T follicular helper cell (primary cell): ENCODE results near the gene SMIM35.
"Not testable (repeated sequence)": the region's sequence is repeated elsewhere in the genome, so short reads cannot be mapped to it uniquely, and the experiment has no call there.

Source experiments
- DNase-seq: peaks from one replicate; pipeline ENCODE4 v3.0.0-alpha.2; 2020; ENCODE audit warnings: low read depth

The SMIM35 gene

DNA sequence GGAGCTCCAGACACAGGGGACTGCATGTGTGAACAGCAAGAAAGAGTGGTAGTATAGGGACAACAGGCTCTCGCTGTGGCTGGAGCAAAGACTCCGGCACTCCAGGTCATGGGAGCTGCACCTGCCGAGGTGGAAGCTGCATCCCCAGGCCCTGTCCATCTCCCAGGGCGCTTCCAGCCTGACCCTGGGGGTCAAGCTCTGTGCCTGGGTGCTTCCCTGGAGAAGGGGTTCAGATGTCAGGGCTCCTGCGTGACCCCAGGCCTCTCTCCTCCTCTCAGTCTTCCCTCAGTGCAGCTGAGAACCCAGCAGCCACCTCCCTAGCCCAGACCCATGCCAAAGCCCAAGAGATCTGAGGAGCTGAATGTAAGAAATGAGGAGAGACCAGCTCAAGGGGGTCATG is 6.5 kb downstream of the SMIM35 start:
- no peak for DNase-seq

DNA sequence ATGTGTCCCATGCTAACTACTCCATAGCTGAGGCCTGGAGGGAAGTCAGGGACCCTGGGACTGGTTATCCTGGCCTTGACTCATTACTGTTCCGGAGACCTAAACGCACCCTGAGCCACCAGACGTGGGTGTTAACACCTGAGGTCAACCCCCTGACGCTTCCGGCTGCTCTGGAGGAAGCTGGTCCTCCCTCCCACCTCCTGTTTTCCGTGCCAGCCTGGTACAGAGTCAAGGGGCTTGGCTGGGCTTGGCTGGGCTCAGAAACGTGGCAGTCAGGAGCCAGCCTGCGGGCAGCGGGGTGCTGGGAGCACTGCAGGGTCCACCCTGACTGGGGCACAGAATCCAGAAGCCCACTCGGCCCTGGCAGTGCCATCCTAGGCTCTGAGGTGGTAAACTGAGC is 7.3 kb downstream of the SMIM35 start:
- no peak for DNase-seq

DNA sequence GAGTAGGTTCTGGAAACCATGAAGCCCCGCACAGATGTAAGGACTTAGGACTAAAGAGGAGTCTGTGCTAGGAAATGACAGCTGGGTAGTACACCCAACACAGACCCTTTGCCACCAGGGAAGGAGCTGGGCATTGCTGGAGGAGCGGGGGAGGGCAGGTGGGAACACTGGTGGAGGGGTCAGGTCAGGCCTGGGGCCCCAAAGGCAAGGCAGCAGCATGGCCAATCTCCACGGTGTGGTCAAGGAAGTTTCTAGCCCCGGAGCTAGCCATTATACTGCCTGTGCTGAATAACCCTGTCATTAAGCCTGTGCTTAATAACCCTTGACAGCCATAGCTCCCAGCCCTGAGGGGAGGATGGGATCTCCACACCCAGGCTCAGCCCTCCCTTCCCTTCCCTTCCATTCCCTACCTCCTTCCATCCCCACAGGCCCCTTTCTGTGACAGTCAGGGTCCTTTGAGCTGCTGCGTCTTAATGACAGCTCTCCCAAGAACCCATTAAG is 7.8 kb downstream of the SMIM35 start:
- DNase-seq = no peak

DNA sequence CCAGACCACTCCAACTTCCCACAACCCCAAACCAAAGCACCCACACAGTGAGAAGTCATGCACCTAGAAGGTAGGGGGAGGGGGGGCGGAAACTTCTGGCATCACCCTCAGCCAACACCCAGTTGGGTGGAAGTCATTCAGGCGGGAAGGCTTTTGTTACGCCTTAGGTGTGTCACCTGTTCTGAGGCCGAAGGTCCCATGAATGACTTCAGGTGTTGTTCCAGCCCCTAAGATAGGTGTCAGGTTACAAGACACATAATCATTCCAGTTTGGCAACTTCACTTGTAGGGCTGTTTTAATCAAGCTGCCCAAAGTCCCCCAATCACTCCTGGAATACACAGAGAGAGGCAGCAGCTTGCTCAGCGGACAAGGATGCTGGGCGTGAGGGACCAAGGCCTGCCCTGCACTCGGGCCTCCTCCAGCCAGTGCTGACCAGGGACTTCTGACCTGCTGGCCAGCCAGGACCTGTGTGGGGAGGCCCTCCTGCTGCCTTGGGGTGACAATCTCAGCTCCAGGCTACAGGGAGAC is 9.9 kb downstream of the SMIM35 start, which contains the start of gene TMPRSS4:
TMPRSS4 (plus strand) TSS at position 325 of the 528 bp plus-strand sequence. CDS start 225 bp downstream, outside the sequence.
- DNase-seq = no peak

DNA sequence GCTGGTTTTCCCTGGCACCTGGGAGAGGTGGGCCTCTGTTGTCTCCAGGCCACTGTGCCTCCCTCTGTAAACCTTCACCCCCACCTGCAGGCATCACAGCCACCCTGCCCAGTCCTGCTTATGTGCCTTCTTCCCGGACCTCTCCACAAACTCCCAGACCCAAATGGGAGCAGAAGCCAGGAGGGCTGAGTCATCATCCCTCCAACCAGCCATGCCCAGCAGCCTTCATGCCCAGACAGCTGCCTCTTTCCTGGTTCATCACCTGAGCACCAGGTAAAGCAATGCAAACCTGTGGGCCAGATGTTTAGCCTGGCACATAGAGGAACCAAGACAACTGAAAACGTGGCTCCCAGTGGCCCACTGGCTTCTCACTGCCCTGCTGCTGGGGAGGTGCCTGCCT is 12.0 kb downstream of the SMIM35 start:
- no peak for DNase-seq

DNA sequence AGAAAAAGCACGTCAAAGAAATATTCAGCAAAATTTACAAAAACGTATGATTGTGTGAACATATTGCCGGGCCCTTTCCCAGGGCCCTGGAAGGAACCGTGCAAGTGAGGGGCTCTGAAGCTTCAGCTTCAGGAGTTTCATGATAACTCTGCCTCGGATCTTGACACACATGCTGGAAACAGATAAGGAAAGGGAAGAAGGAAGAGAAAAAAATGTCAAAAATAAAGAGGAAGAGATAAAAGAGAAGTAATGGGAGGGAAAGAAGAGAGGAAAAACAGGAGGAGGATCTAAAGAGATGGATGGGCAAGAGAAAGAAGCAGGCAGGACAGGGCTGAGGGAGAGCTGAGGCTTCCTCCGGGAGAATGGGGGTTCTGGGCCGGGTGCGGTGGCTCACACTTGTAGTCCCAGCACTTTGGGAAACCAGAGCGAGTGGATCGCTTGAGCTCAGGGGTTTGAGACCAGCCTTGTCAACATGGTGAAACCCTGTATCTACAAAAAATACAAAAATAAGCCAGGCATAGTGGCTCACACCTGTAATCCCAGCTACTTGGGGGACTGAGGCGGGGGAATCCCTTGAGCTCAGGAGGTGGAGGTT is 12.6 kb downstream of the SMIM35 start:
- DNase-seq = no peak

DNA sequence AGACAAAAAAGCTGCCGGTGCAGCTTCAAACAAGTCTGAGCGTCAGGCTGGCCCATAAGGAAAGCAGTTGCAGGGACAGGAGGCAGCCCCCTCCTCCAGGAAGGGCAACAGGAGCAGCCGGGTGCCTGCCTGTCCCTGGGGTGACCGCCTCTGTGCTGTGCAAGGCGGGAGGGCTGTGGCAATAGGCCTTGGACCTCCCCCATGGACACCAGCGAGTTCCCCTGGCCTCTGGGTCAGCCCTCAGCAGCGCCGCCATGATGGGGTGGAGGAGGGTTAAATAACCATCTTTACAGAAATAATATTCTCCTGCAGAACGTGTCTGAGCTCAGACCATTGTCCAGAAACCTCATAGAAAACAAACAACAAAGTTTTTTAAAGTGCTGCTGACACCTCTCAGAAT is 13.2 kb downstream of the SMIM35 start:
- no peak for DNase-seq

DNA sequence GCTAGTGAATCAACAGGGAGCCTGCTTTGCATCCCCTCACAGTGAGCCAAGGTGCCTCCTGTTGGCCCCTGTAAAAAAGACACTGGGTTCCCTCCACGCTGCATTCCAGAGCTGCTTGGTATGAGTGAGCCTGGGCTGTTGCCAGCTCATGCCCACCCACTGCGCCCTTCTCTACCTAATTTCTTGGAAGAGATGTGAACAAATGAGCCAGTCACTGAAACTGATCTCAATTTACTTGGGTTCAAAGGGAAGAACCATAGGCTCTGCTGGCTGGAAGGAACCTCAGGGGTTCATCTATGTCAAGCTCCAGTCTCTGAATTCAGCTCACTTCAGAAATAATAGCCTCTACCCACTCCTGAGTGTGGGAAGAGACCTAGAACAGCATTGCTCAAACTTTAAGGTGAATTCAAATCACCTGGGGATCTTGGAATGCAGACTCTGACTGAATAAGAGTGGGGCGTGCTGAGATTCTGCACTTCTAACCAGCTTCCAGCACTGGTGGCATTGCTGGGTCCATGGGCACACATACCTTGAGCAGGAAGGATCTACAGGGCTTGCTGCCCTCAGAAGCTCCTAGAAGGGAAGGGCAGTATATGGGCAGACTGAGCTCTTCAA is 15.2 kb downstream of the SMIM35 start:
- DNase-seq = no peak

DNA sequence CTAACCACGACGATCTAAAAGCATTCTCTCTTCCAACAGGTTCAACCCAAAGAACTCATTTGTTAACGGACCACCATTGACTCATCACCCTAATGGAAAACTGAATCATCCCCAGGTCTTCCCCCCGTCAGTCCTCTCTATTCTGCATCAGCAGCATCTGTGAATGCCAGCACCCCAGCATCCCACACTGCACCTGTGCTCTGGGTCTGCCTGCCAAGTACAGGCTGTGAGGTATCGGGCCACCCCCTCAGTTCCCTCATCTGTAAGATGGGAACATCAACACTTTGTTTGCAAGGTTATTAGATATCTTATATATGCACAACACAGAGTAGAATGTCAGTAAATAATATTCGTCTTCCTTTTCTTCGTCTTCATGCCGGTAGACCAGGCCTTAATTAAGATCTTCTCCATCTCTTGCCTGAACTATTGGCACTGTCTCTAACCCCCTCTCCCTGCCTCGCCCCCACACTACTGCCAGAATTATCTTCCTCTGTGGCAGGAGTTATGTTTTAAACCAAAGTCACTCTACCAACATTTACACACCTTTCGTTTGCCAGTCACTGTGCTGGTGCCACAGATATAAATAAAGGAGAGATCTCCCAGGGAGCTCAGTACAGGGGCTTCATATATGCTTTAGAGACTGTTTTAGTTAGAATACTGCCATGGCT is 17.7 kb downstream of the SMIM35 start:
- DNase-seq = no peak

DNA sequence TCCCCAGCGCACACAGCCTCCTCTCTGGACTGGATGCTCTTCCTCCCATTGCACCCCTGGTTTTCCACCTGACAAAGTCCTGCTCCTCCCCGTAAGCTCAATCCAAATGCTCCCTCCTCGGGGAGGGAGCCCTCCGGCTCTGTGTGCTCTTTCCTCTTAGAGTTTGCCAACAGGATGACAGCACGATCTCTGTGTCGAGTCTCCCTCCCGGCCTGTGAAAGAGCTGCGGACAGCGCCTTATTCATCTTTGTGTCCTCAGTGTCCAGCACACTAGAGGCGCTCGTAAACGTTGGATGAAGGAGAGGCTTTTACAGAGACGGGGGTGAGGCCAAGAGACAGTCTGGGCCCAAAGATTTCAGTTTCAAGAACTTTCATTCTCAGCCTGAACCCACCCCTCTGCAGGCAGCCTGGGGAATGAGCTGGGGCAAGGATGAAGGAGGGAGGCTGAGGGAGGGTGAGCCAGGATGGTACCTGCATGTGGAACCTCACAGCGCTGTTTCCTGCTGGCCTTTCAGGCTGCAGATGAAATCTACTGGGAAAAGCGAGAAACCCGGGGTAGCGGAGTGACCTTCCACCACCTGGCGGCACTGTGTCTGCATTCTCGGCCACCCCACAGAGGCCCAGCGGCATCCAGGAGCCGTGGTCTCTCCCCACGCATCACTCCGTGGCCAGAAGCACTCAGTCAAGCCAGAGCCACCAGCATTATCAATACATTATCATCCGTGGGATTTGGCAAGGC is 18.4 kb downstream of the SMIM35 start:
- no peak for DNase-seq

DNA sequence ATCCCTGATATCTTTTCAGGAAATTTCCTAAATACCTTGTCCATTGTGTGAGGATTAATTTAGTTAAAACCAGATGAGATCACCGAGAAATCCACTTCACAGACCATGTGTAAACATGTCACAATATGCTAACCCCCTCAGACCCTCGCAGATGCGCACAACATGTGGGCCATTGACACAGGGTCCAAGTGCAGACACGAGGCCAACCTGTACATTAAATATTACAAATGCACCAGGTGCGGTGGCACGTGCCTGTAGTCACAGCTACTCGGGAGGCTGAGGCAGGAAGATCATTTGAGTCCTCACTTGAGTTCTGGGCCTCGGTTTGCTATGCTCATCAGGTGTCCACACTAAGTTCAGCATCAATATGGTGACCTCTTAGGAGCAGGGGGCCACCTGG is 19.8 kb downstream of the SMIM35 start:
- DNase-seq = no peak

DNA sequence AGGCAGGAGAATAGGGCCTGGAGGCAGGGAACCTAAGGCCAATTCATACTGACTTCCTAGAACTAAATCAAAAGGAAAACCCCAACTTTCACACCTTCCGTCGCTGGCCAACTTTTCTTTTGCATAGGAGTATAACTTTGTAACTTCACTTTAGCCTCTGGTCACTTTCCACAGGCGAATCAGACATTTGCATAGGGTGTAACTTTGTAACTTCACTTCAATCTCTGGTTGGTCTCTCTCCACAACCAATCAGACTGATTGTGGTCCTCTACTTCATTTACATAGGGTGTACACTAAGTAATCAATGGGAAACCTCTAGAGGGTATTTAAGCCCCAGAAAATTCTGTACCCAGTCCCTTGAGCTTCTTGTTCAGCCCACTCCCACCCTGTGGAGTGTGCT is 21.4 kb downstream of the SMIM35 start:
- no peak for DNase-seq

DNA sequence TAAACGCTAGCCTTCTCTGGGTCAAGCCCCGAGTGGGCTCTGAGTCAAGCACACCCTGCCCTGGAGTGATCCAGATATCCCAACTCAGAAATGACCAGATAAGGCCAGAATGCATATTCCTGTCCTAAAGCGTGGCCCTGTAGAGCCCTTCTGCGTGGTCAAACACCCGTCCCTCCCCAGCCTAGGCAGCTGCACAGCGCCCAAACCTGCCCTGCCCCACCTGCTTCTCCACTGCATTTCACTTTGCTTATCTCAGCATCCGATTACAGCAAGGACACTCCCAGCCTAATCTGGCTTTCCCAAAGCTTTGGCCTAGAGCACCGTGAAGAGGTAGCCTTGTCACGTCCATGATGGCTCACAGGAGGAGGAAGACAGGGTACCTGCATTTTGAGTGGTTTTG is 21.8 kb downstream of the SMIM35 start:
- no peak for DNase-seq

DNA sequence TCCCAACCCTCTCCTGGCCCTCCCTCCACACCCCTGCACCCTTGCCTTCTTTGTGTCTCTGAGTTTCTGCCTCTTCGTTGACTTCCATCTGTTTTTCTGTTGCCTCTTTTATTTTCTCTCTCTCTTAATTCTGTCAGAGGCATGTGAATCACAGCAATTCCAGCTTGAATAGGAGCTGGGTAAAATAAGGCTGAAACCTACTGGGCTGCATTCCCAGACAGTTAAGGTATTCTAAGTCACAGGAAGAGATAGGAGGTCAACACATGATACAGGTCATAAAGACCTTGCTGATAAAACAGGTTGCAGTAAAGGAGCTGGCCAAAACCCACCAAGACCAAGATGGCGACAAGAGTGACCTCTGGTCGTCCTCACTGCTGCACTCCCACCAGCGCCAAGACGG is 24.1 kb downstream of the SMIM35 start:
- not testable (repeated sequence) for DNase-seq

DNA sequence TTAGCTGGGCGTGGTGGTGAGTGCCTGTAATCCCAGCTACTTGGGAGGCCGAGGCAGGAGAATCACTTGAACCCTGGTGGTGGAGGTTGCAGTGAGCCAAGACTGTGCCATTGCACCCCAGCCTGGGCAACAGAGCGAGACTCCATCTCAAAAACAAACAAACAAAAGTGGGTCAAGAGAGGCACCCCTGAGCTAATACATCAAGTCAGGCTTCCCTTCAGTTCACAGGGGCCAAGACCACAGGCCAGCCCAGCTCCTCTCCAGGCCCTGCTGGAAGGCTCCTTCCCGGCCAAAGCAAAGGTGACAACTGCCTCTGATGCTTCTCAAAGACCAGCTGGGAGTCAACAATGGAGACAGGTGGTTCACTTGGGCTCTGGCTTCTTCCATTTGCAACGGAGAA is 24.6 kb downstream of the SMIM35 start:
- DNase-seq = not testable (repeated sequence)

DNA sequence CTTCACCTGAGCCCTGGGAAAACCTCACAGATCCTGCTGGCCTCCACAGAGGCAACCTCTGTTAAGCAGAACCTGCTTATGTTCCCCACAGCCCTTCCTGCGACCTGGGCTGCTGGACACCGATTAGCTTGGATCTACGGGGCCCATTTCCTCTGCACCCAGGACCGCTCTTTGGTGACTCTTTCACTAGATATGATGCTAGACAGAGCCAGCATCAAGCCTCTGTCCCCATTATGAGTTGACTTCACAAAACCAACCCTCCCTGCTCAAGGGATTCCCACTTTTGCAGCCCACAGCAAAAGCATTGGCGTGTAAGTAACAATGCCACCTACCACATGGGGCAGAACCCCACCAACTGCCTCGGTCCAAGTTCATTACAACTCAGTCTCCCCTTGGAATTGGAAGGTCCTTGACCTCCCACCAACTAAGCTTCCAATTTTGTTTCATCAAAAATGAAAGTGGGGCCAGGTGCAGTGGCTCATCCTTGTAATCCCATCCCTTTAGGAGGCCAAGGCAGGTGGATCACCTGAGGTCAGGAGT is 25.1 kb downstream of the SMIM35 start:
- DNase-seq = no peak

DNA sequence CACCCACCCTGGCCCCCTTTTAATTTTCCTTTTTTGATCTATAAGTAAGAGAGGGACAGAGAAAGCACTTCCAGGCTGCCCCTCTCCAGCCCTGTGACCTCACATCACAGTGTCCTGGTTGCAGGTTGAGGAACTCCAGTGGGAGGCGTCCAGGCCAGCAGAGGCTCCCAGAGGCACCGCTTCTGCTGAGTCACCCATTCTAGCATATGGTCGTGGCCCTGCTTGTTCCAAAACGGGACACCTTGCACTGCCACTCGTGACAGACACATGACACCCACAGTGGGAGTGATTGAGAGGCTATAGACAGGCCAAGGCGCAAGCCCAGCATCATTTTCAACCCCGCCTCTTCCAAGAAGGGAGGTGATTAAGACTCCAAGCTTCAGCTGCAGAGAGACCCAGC is 25.9 kb downstream of the SMIM35 start:
- no peak for DNase-seq

DNA sequence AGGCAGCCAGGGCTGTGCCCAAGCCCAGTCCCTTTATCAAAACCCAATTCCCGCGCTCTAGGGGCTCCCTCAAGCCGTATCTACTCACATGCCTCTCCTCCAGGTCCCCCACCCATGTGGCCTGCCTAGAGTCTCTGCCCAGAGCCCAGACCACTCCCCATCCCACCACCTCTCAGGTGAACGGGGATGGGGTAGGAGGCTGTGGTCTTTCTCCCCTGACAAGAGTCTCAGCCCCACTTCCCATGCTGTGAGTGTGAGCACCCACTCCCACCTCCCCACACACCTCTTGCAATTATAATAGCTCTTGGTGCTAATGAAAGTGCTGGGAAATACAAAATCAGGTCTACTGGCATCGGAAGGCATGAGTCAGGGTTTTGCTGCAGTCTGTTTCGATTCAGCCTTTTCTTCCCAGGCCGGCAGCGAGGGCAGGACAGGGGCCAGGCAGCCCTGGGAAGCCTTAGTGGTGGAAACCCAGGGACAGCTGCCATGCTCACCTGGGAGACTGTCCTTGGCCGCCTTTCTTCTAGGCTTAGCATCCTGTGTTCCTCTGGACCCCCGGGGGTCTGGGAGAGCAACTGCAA is 26.6 kb downstream of the SMIM35 start:
- DNase-seq = no peak

DNA sequence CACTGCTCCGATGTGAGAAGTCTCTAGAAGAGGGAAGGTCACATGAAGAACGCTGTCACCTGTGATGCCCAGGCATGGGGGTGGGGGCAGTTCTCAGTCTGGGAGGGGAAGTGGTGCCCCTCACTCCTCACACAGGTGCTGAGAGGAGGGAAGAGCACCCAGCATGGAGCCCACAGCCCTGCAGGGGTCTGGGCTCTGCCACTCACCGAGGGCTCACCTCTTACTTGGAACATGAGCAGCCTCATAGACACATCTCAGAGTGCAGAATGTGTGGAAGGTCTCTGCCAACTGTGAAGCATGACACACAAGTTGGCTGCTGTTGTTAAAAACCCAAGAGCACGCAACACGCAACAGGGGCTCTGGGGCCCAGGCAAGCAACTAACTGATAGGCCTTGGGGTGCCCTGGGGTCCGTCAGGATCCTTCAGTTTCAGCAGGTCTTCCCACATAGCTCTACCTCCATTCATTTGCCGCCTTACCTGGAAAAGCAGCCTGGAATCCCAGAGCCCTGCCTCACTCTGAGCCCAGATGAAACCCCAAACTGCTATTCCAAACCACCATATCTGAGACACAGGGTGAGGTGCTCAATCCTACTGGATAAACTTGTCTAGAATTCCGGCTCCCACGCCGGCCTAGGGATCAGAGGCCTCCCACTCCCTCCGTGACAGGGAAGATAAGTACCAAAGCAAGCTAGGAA is 27.4 kb downstream of the SMIM35 start:
- DNase-seq = no peak

DNA sequence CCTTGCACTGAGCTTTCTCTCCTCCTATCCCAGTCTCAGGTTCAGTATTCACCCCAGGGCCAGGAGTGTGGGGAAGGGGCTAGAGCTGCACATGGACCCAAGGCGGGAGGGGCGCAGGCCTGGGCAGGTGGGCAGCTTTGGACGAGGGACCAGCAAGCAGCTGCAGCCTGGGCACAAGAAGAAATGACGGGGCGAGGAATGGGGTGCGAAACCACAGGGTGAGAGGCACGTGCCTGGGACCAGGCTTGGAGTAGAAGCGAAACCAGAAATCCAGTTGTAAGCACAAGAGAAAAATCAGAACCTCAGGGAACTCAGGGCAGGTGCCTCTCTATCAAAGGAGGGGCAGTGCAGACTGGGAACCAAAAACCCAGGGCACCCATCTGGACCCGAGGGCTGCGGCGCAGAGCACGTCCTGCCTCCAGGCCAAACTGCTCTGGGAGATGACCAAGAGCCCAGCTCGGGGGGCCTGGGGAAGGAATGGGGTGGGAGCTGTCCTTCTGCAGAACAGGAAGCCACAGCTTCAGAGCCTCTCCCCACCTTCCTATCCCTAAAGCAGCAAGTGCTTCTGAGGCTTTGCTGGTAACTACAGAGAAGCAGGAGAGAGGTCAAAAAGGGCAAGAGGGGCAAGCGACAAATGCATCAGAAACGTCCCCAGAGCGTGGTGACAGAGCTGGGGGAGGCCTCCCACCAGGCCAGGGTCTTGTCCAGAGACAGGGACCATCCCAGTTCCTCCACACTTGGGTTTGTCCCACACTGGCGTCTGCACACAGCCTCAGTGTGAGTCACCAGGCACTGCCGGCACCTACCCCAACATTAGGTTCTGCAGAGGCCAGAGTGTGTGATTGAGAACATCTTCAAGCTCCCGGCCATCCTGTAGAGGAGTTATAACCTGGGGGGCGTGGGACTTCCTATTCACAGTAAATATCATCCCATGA is 28.2 kb downstream of the SMIM35 start:
- no peak for DNase-seq
